Measurements from ENCODE around the gene UQCR11. TPM values are rescaled to one million over a fixed set of nuclear protein-coding genes. Genes with fewer than 3 reads are reported as not detected.

UQCR11 gene
- total and polyA plus RNA-seq, 2 of the 8 experiments (the other 6 are each of a cell fraction or from before 2014, with no cell fraction given): 162 to 171 TPM

GRCh38 chr19:1648459-1648849 is 43.2 kb upstream of the UQCR11 start:
- no peak overlapping the region for H3K14ac ChIP-seq (ENCODE audit: insufficient read length)
- no peak overlapping the region for H3K4me3 ChIP-seq (ENCODE audit: extremely low read depth in 1 of 4, insufficient read depth in 2 of 4, low read depth in 3 of 4, low read length in 4 of 4)
- H3K4ac ChIP-seq (replicated peaks; ENCODE audit: insufficient read length, low read depth, low read length): no peak overlapping the region
- no peaks in the 10 kb centered on the region for H3K27me3 ChIP-seq (replicated peaks in 1 of 4; ENCODE audit: control insufficient read depth in 3 of 4, extremely low read depth in 1 of 4, insufficient read depth in 3 of 4, low read length in 3 of 4)
- ChIA-PET CTCF (ENCODE audit: partially characterized antibody) (interaction anchor here (1.4 kb wide), 1 partner anchor 23 kb away, joined by 4 read pairs; no protein-coding TSS in a partner anchor), POLR2A (ENCODE audit: partially characterized antibody) (interaction anchor here (1.6 to 5.8 kb wide), 3 partner anchors 8 to 17 kb away, joined by 10 to 27 read pairs (median 25); no protein-coding TSS in a partner anchor)
- H4K5ac ChIP-seq (ENCODE audit: insufficient read length, low read depth, low read length): no peak overlapping the region
- H3K9ac ChIP-seq (replicated peaks in 1 of 4; ENCODE audit: extremely low read depth in 1 of 4, low read depth in 3 of 4, low read length in 3 of 4): no peak overlapping the region
- H4K8ac ChIP-seq (ENCODE audit: extremely low read depth, insufficient read depth, low read length): no peak overlapping the region
- WGBS, 2 experiments (ENCODE audit: extremely low coverage in 1 of 2, insufficient coverage in 1 of 2, insufficient read length in 1 of 2, insufficient replicate concordance in 2 of 2, low coverage in 1 of 2, low lambda C conversion rate in 2 of 2, missing lambda C conversion rate in 1 of 2): 81% methylated on average over 10 of the region's 10 CpGs; no CpG with 5 or more reads in 1 of the 2 experiments
- no peak overlapping the region for H3K56ac ChIP-seq (replicated peaks; ENCODE audit: insufficient read length, low read depth, low read length)
- H3K4me2 ChIP-seq (ENCODE audit: insufficient read depth in 1 of 2, low read depth in 2 of 2, low read length in 2 of 2): no peak overlapping the region
- H2BK120ac ChIP-seq (replicated peaks; ENCODE audit: low read depth, low read length): no peak overlapping the region
- FAIRE-seq (no peak), DNase-seq (ENCODE audit: low read depth in 1 of 2, low spot score in 2 of 2) (no peak)
- peaks cover 6% of the 10 kb centered on the region; the same call in 1 of the 2 replicates for H3K23me2 ChIP-seq (ENCODE audit: low read depth, low read length)
- no peak overlapping the region for H2BK12ac ChIP-seq (ENCODE audit: low read depth, low read length)
- no peak overlapping the region for H4K91ac ChIP-seq (replicated peaks; ENCODE audit: insufficient read length, low read length)
- no peaks in the 10 kb centered on the region for H3K9me3 ChIP-seq (ENCODE audit: insufficient read depth in 2 of 2, low read depth in 1 of 2, low read length in 1 of 2)
- peaks cover 0 to 66% of the 10 kb centered on the region in 2 experiments; a peak in 3 of 4 replicates for H3K79me2 ChIP-seq (ENCODE audit: control insufficient read depth in 1 of 2, insufficient read depth in 2 of 2, low read length in 2 of 2)
- no peak for TF ChIP-seq CHD1 (IDR thresholded peaks at IDR 0.05; ENCODE audit: low read depth, low read length)
- TF ChIP-seq SIN3A (conservative IDR thresholded peaks at IDR 0.05 in 1 of 2, IDR thresholded peaks at IDR 0.05 in 1 of 2; ENCODE audit: low read depth in 1 of 2, low read length in 2 of 2): no peak
- no peak for TF ChIP-seq NRF1 (IDR thresholded peaks at IDR 0.05; ENCODE audit: low read depth, low read length)
- no peak for TF ChIP-seq SP2 (IDR thresholded peaks at IDR 0.05; ENCODE audit: low read length)
- no peak overlapping the region for H2BK20ac ChIP-seq (ENCODE audit: low read length)
- no peak overlapping the region for H2AK5ac ChIP-seq (ENCODE audit: low read depth, low read length)
- peaks cover 14 to 62% (median 47%) of the 10 kb centered on the region in 4 experiments for H3K36me3 ChIP-seq (ENCODE audit: control insufficient read depth in 2 of 4, insufficient read depth in 4 of 4, low read length in 3 of 4)
- no peak overlapping the region; the same call in 1 of the 2 replicates for H3K27ac ChIP-seq (ENCODE audit: low read depth, low read length)
- peaks cover 22% of the 10 kb centered on the region for H3K79me1 ChIP-seq (ENCODE audit: low read depth, low read length)
- peak overlapping the region; percentile 63; the same call in 1 of the 2 replicates for H2BK5ac ChIP-seq (ENCODE audit: low read depth, low read length)
- H3K18ac ChIP-seq (ENCODE audit: extremely low read depth, low read length): no peak overlapping the region
- no peak overlapping the region for H2AFZ ChIP-seq (ENCODE audit: low read length)
- H2BK15ac ChIP-seq (ENCODE audit: low read length): no peak overlapping the region
- peaks cover 22 to 31% of the 10 kb centered on the region in 2 experiments for H4K20me1 ChIP-seq (replicated peaks in 1 of 2; ENCODE audit: control insufficient read depth in 1 of 2, insufficient read depth in 2 of 2, low read length in 2 of 2)
- no peak overlapping the region for H3K23ac ChIP-seq (ENCODE audit: insufficient read length)
- peaks cover 0 to 22% (median 4%) of the 10 kb centered on the region in 4 experiments; a peak in 5 of 7 replicates for H3K4me1 ChIP-seq (replicated peaks in 1 of 4; ENCODE audit: control insufficient read depth in 3 of 4, insufficient read depth in 4 of 4, low read length in 3 of 4)
